IMR-90 (cell line): ENCODE results near the gene SEZ6L. TPM values are rescaled to one million over a fixed set of nuclear protein-coding genes. Genes with fewer than 3 reads are reported as not detected.

Source experiments
- ATAC-seq: fragments of 200-7000 bp; cut with Tn5 transposase; 2 replicates; pipeline ENCODE4 v1.9.1; 2020; ENCODE audit warnings: low read depth, mild to moderate bottlenecking, moderate library complexity
- BruUV-seq: library from RNA; stranded (reverse); fragments of 400-500 nt; replicated peaks from 2 replicates; lab custom pipeline; 2021; lab: Mats Ljungman, UMichigan
- CTCF ChIA-PET: fragments of 300-600 bp; formaldehyde crosslinking; extraction: SDS; loops from one replicate; lab custom pipeline; 2021; ENCODE audit warnings: antibody characterized with exemption; lab: Yijun Ruan, JAX
- POLR2A ChIA-PET: fragments of 300-600 bp; sonication (Branson Sonifier 250); formaldehyde crosslinking; loops from one replicate; lab custom pipeline; 2022; ENCODE audit warnings: antibody characterized with exemption; ENCODE audit not compliant: unreplicated experiment; lab: Charles Lee
- DNase-seq: peaks from one replicate; pipeline ENCODE4 v3.0.0; 2013
- H2AFZ ChIP-seq: replicated peaks from 2 replicates; pipeline ENCODE3; 2013; ENCODE audit warnings: low read length, mild to moderate bottlenecking; ENCODE audit not compliant: poor library complexity
- H2AK5ac ChIP-seq: 2 replicates; pipeline ENCODE4 v1.6.1; 2013; ENCODE audit warnings: low read depth, low read length, inconsistent platforms
- H2AK9ac ChIP-seq: replicated peaks from 2 replicates; pipeline ENCODE3; 2013; ENCODE audit warnings: mild to moderate bottlenecking, low read depth, low read length, moderate library complexity; ENCODE audit not compliant: poor library complexity
- H2BK120ac ChIP-seq: 2 replicates; pipeline ENCODE4 v1.6.1; 2013; ENCODE audit warnings: low read depth, low read length, inconsistent platforms
- H2BK15ac ChIP-seq: 3 replicates; pipeline ENCODE4 v1.6.1; 2013; ENCODE audit warnings: low read depth, low read length, inconsistent platforms
- H2BK20ac ChIP-seq: 2 replicates; pipeline ENCODE4 v1.6.1; 2013; ENCODE audit warnings: low read depth, mild to moderate bottlenecking, inconsistent platforms, low read length, moderate library complexity
- H2BK5ac ChIP-seq: 2 replicates; pipeline ENCODE4 v1.6.1; 2013; ENCODE audit warnings: mild to moderate bottlenecking, low read depth, low read length, inconsistent platforms; ENCODE audit not compliant: poor library complexity, severe bottlenecking
- H3K14ac ChIP-seq: replicated peaks from 2 replicates; pipeline ENCODE4 v1.6.1; 2013; ENCODE audit warnings: low read depth, low read length, inconsistent platforms
- H3K18ac ChIP-seq: 2 replicates; pipeline ENCODE4 v1.6.1; 2013; ENCODE audit warnings: low read depth, low read length, control low read depth
- H3K23ac ChIP-seq: 2 replicates; pipeline ENCODE4 v1.6.1; 2013; ENCODE audit warnings: low read depth, low read length, inconsistent platforms
- H3K27ac ChIP-seq: 2 replicates; pipeline ENCODE4 v1.5.1; 2013; ENCODE audit warnings: mild to moderate bottlenecking, control low read depth, low read length; ENCODE audit not compliant: insufficient read depth
- H3K27me3 ChIP-seq: 2 replicates; pipeline ENCODE4 v1.6.1; 2013; ENCODE audit warnings: low read length; ENCODE audit not compliant: control insufficient read depth, insufficient read depth
- H3K36me3 ChIP-seq: 2 replicates; pipeline ENCODE4 v1.6.1; 2013; ENCODE audit warnings: low read length, mixed read lengths; ENCODE audit not compliant: control insufficient read depth, insufficient read depth
- H3K4ac ChIP-seq: 2 replicates; pipeline ENCODE4 v1.6.1; 2013; ENCODE audit warnings: low read depth, low read length, inconsistent platforms
- H3K4me1 ChIP-seq: 2 replicates; pipeline ENCODE4 v1.6.1; 2013; ENCODE audit warnings: low read length, mixed read lengths; ENCODE audit not compliant: control insufficient read depth, insufficient read depth
- H3K4me2 ChIP-seq: 2 replicates; pipeline ENCODE4 v1.6.1; 2013; ENCODE audit warnings: low read depth, mild to moderate bottlenecking, control low read depth, low read length, moderate library complexity
- H3K4me3 ChIP-seq: 2 replicates; pipeline ENCODE4 v1.5.1; 2013; ENCODE audit warnings: low read depth, mild to moderate bottlenecking, control low read depth, low read length, moderate library complexity; ENCODE audit not compliant: insufficient read depth
- H3K56ac ChIP-seq: 2 replicates; pipeline ENCODE4 v1.6.1; 2013; ENCODE audit warnings: low read length, inconsistent platforms; ENCODE audit not compliant: insufficient read depth; ENCODE audit errors: extremely low read depth
- H3K79me1 ChIP-seq, 2 experiments: 2 replicates each; pipeline ENCODE4 v1.6.1; 2013; ENCODE audit warnings: low read length in 2 of 2, inconsistent platforms in 1 of 2, low read depth in 1 of 2
- H3K9ac ChIP-seq: 2 replicates; pipeline ENCODE4 v1.6.1; 2013; ENCODE audit warnings: low read depth, low read length, control low read depth
- H3K9me1 ChIP-seq: 2 replicates; pipeline ENCODE4 v1.6.1; 2013; ENCODE audit warnings: low read length, inconsistent platforms; ENCODE audit not compliant: insufficient read depth
- H3K9me3 ChIP-seq: 2 replicates; pipeline ENCODE4 v1.6.1; 2013; ENCODE audit warnings: low read length; ENCODE audit not compliant: control insufficient read depth, insufficient read depth
- H4K20me1 ChIP-seq: 2 replicates; pipeline ENCODE4 v1.6.1; 2013; ENCODE audit warnings: low read length, inconsistent platforms; ENCODE audit not compliant: insufficient read depth
- H4K5ac ChIP-seq: 2 replicates; pipeline ENCODE4 v1.6.1; 2013; ENCODE audit warnings: mild to moderate bottlenecking, low read depth, low read length, control low read depth
- H4K8ac ChIP-seq, 2 experiments: 2 replicates each; pipeline ENCODE4 v1.6.1; 2013; ENCODE audit warnings: low read depth in 2 of 2, low read length in 2 of 2, control low read depth in 1 of 2, inconsistent platforms in 1 of 2
- H4K91ac ChIP-seq: 2 replicates; pipeline ENCODE4 v1.6.1; 2013; ENCODE audit warnings: low read depth, low read length, inconsistent platforms; ENCODE audit not compliant: insufficient read depth
- CEBPB ChIP-seq: IDR thresholded peaks from 2 replicates; pipeline ENCODE4 v1.6.1; 2012; ENCODE audit warnings: low read depth, low read length, improper control_type of control experiment
- CHD1 ChIP-seq: IDR thresholded peaks from 2 replicates; pipeline ENCODE4 v1.6.1; 2012; ENCODE audit warnings: low read depth, low read length, improper control_type of control experiment
- CTCF ChIP-seq: conservative IDR thresholded peaks from 2 replicates; pipeline ENCODE4 v1.5.1; 2012; ENCODE audit warnings: mild to moderate bottlenecking, low read depth, low read length, improper control_type of control experiment
- FOS ChIP-seq: fragments of 150-350 bp; IDR thresholded peaks from 2 replicates; pipeline ENCODE4 v1.6.1; 2016; ENCODE audit warnings: low read depth, low read length
- MAFK ChIP-seq: IDR thresholded peaks from 2 replicates; pipeline ENCODE4 v1.6.1; 2012; ENCODE audit warnings: low read depth, low read length, improper control_type of control experiment
- MAZ ChIP-seq: IDR thresholded peaks from 2 replicates; pipeline ENCODE4 v1.6.1; 2012; ENCODE audit warnings: low read depth, mild to moderate bottlenecking, low read length, improper control_type of control experiment, moderate library complexity, borderline replicate concordance
- MXI1 ChIP-seq: IDR thresholded peaks from 2 replicates; pipeline ENCODE4 v1.6.1; 2012; ENCODE audit warnings: low read depth, mild to moderate bottlenecking, low read length, moderate library complexity, borderline replicate concordance
- NFE2L2 ChIP-seq: fragments of 150-350 bp; IDR thresholded peaks from 2 replicates; pipeline ENCODE4 v1.6.1; 2016; ENCODE audit warnings: low read depth, mild to moderate bottlenecking, low read length
- POLR2A ChIP-seq: IDR thresholded peaks from 2 replicates; pipeline ENCODE4 v1.6.1; 2012; ENCODE audit warnings: mild to moderate bottlenecking, low read depth, low read length
- RAD21 ChIP-seq: IDR thresholded peaks from 2 replicates; pipeline ENCODE4 v1.6.1; 2012; ENCODE audit warnings: low read length, improper control_type of control experiment
- RCOR1 ChIP-seq: IDR thresholded peaks from 2 replicates; pipeline ENCODE4 v1.6.1; 2012; ENCODE audit warnings: mild to moderate bottlenecking, low read length, improper control_type of control experiment; ENCODE audit not compliant: insufficient replicate concordance
- RFX5 ChIP-seq: IDR thresholded peaks from 2 replicates; pipeline ENCODE4 v1.8.0; 2012; ENCODE audit warnings: low read depth, mild to moderate bottlenecking, low read length, moderate library complexity
- SMC3 ChIP-seq: fragments of 150-350 bp; IDR thresholded peaks from 2 replicates; pipeline ENCODE4 v1.6.1; 2016; ENCODE audit warnings: low read depth, mild to moderate bottlenecking, antibody characterized with exemption, low read length, moderate library complexity
- USF2 ChIP-seq: fragments of 150-350 bp; IDR thresholded peaks from 2 replicates; pipeline ENCODE4 v1.6.1; 2017; ENCODE audit warnings: mild to moderate bottlenecking, antibody characterized with exemption, low read length, low read depth
- WGBS, 2 experiments: methylation state at CpG; one replicate each; pipeline versions ENCODE4 v1.1.5 to v1.1.7; 2013; ENCODE audit warnings: missing lambda C conversion rate in 2 of 2; ENCODE audit not compliant: insufficient read length in 1 of 2; ENCODE audit errors: extremely low coverage in 2 of 2; 5-methylcytosine and 5-hydroxymethylcytosine counted together
- dilution Hi-C: fragments of 300-500 bp; cut with HindIII; formaldehyde crosslinking; loops from one replicate; pipeline ENCODE4 v1.14.3; 2018; ENCODE audit warnings: low sequenced_read_pairs; ENCODE audit not compliant: unreplicated experiment
- in situ Hi-C: fragments of 300-500 bp; cut with MboI; formaldehyde crosslinking; loops from 3 replicates; pipeline ENCODE4 v1.14.3; 2019; ENCODE audit warnings: low sequenced_read_pairs, inconsistent platforms, mixed read lengths
- intact Hi-C: fragments of 100-400 bp; cut with micrococcal nuclease; formaldehyde crosslinking; loops from 2 replicates; pipeline ENCODE4 v1.10.0; 2022
- polyA plus RNA-seq, 3 experiments: library from polyadenylated mRNA; depleted of rRNA; stranded (reverse); fragments of >200 nt; gene quantifications; 2 replicates each; pipeline ENCODE4 v1.2.3, GENCODE V29; 2012; ENCODE audit warnings: low replicate concordance in 1 of 3
- total RNA-seq: library from RNA; depleted of rRNA; stranded (reverse); fragments of >200 nt; gene quantifications from 2 replicates; pipeline ENCODE4 v1.2.3, GENCODE V29; 2012
- TF ChIP-seq, protein P1 (sequence below): fragments of 150-350 bp; IDR thresholded peaks from 2 replicates; pipeline ENCODE4 v1.6.1; 2016; ENCODE audit warnings: low read depth, mild to moderate bottlenecking, low read length, moderate library complexity, borderline replicate concordance

SEZ6L gene
- total and polyA plus RNA-seq, 2 of the 4 experiments (the other 2 are of a cell fraction), result not detected

DNA sequence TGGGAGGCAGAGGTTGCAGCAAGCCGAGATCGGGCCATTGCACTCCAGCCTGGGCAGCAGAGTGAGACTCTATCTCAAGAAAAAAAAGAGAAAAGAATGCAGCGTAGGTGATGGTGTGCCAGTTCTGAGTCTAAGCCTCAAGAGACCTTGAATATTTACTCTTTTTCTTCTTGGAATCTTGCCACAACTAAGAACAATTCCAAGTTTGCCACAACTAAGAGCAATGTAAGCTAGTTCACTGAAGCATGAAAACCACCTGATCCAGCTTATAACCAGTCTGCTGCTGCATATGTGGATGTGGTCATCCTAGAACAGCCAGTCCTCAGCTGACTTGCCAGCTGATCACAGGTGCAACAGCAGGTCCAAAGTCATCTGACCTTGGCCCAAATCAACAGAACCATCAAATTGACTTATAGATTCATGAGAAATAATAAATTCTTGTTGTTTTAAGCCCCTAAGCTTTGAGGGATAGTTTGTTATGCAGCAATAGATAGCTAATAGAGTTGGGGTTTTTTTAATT lies 25.4 kb upstream of the SEZ6L start:
- intact Hi-C loops (no loop called here), dilution Hi-C loops (no loop called here), in situ Hi-C loops (no loop called here)
- Histone ChIP-seq H3K9ac (no peak overlapping the region), H4K91ac (no peak overlapping the region), H3K4ac (no peak overlapping the region), H3K4me2 (no peak overlapping the region), H4K8ac (no peak overlapping the region), H3K23ac (no peak overlapping the region), H3K4me1 (no peaks in the 10 kb centered on the region), H4K5ac (no peak overlapping the region), H3K4me3 (no peak overlapping the region), H2BK20ac (no peak overlapping the region), H3K36me3 (no peaks in the 10 kb centered on the region), H4K20me1 (no peaks in the 10 kb centered on the region), H3K14ac (no peak overlapping the region), H3K9me3 (peaks cover 10% of the 10 kb centered on the region; the same call in 1 of the 2 replicates), H2AK9ac (no peak overlapping the region), H2AFZ (no peak overlapping the region), H2BK15ac (no peak overlapping the region), H2AK5ac (no peak overlapping the region), H3K27ac (no peak overlapping the region), H2BK120ac (no peak overlapping the region), H3K18ac (no peak overlapping the region), H3K79me1 (no peaks in the 10 kb centered on the region), H3K56ac (no peak overlapping the region), H3K27me3 (no peaks in the 10 kb centered on the region), H2BK5ac (no peak overlapping the region), H3K9me1 (no peaks in the 10 kb centered on the region)
- no TSS peak for BruUV-seq
- DNase-seq (no peak), ATAC-seq (no peak)
- ChIA-PET CTCF (no interaction called here), POLR2A (no interaction called here)
- no peak for TF ChIP-seq MAZ
- no peak for TF ChIP-seq FOS
- no peak for TF ChIP-seq RFX5
- no peak for TF ChIP-seq POLR2A
- TF ChIP-seq, protein P1, sequence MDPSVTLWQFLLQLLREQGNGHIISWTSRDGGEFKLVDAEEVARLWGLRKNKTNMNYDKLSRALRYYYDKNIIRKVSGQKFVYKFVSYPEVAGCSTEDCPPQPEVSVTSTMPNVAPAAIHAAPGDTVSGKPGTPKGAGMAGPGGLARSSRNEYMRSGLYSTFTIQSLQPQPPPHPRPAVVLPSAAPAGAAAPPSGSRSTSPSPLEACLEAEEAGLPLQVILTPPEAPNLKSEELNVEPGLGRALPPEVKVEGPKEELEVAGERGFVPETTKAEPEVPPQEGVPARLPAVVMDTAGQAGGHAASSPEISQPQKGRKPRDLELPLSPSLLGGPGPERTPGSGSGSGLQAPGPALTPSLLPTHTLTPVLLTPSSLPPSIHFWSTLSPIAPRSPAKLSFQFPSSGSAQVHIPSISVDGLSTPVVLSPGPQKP, result no peak
- TF ChIP-seq CHD1, result no peak
- TF ChIP-seq NFE2L2, result no peak
- TF ChIP-seq CTCF, result no peak
- TF ChIP-seq MAFK, result no peak
- TF ChIP-seq USF2, result no peak
- no peak for TF ChIP-seq MXI1
- TF ChIP-seq SMC3, result no peak
- TF ChIP-seq RCOR1, result no peak
- TF ChIP-seq RAD21, result no peak
- no peak for TF ChIP-seq CEBPB
- no CpG with 5 or more reads among the region's 3 CpGs for WGBS, 2 experiments
